ENCODE results near the gene STAB2.
"Not testable (repeated sequence)": the region's sequence is repeated elsewhere in the genome, so short reads cannot be mapped to it uniquely, and the experiment has no call there.

The STAB2 gene

GRCh38 chr12:103653568-103654173 lies 66.6 kb downstream of the STAB2 start:
- DNase-seq, result not testable (repeated sequence)

GRCh38 chr12:103654816-103655215 lies 67.7 kb downstream of the STAB2 start:
- DNase-seq, result no peak

- DNase-seq, result no peak
Observed at GRCh38 chr12:103656291-103656690, 69.2 kb downstream of the STAB2 start.

GRCh38 chr12:103657331-103657730 lies 70.3 kb downstream of the STAB2 start:
- DNase-seq, result no peak

GRCh38 chr12:103664626-103665025 lies 77.6 kb downstream of the STAB2 start:
- DNase-seq, result no peak

GRCh38 chr12:103665971-103666370 lies 78.9 kb downstream of the STAB2 start:
- no peak for DNase-seq

GRCh38 chr12:103667125-103667524 lies 80.1 kb downstream of the STAB2 start:
- DNase-seq, result no peak

- no peak for DNase-seq
Observed at GRCh38 chr12:103668520-103668919, 81.4 kb downstream of the STAB2 start.

- DNase-seq, result no peak
Observed at GRCh38 chr12:103671367-103671766, 84.3 kb downstream of the STAB2 start.

GRCh38 chr12:103672401-103673119 lies 85.5 kb downstream of the STAB2 start:
- no peak for DNase-seq

GRCh38 chr12:103673487-103673886 lies 86.4 kb downstream of the STAB2 start:
- DNase-seq, result no peak

GRCh38 chr12:103673891-103674375 lies 86.9 kb downstream of the STAB2 start:
- DNase-seq, result no peak

- no peak for DNase-seq
Observed at GRCh38 chr12:103676893-103677292, 89.8 kb downstream of the STAB2 start.

GRCh38 chr12:103677341-103677740 lies 90.3 kb downstream of the STAB2 start:
- DNase-seq, result no peak

GRCh38 chr12:103677905-103678304 lies 90.8 kb downstream of the STAB2 start:
- no peak for DNase-seq

- DNase-seq, result no peak
Observed at GRCh38 chr12:103679421-103680170, 92.5 kb downstream of the STAB2 start.

GRCh38 chr12:103680591-103681141 lies 93.6 kb downstream of the STAB2 start:
- DNase-seq, result no peak

- no peak for DNase-seq
Observed at GRCh38 chr12:103686026-103686425, 99.0 kb downstream of the STAB2 start.

GRCh38 chr12:103687253-103687652 lies 100.2 kb downstream of the STAB2 start:
- DNase-seq, result no peak

- DNase-seq, result no peak
Observed at GRCh38 chr12:103688376-103689063, 101.4 kb downstream of the STAB2 start.

- DNase-seq, result no peak
Observed at GRCh38 chr12:103690426-103690825, 103.4 kb downstream of the STAB2 start.

GRCh38 chr12:103691063-103691462 lies 104.0 kb downstream of the STAB2 start:
- DNase-seq, result no peak

GRCh38 chr12:103696101-103696500 lies 109.0 kb downstream of the STAB2 start:
- DNase-seq, result no peak
